Measurements from ENCODE around the gene GRAP2.
A peak's percentile ranks its signal among the peaks of the same experiment; 100 is the strongest.
"Not testable (repeated sequence)": the region's sequence is repeated elsewhere in the genome, so short reads cannot be mapped to it uniquely, and the experiment has no call there.

GRAP2 gene

DNA sequence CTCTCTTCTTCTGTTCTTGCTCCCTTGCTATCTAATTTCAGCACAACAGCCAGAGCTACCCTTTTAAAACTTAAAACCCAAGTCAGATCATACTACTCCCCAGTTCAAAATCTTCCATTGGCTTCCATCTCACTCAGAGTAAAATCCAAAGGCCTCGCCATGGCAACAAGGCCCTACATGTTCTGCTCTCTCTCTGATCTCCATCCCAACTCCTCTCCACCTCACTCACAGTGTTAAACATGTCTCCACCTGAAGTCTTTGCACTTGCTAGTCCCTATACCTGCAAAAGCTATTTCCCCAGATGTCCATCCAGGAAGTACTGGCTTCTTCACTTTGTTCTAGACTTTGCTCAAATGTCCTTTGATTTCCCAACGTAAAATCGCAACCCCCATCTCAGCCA, 3.0 kb upstream of the GRAP2 start:
- DNase-seq (ENCODE audit: low spot score) = no peak

DNA sequence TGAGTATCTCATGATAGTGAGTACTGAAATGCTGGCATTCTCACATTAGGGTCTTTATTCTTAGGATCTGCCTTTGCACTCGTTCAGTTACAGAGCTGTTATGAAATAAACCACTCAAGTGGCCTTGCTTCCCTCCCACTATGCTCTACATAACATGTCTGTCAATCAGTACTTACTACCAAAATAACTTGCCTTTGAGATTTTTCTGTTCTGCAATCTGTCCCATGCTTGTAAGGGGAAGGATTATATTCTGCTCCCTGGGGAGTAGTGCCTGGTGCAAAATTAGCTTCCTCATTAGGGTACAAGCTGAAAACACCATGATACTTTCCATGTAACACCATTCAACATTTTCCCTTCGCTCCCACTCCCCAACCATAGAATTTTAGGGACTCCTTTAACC, 1.9 kb upstream of the GRAP2 start:
- peak; percentile 33 for DNase-seq (ENCODE audit: low spot score)

DNA sequence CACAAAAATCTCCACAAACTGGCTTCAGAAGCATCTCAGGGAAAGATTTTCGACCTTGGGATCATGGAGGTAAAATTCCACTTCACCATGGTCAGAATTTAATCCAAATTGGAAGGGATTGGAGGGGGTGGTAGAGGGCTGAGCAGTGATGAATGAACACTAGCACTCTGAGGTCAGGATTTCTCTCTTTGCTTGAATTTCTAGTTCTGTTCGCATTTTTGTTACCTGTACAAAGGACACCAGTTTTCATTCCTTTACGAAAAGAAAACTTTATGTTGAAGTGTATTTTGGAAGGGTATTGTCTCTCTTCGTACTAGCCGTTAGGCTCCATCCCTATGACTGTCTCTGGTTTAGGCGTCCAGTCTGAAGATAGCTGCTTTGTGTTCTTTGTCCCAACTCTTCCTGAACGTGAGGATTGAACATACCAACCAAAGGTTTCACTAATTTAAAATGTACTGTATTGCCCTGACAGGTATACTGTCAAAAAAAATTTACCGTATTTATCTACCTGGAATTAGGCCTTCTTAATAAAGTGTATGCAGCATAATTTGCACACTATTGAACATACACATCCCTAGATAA, 772 bp downstream of the GRAP2 start:
- no peak for DNase-seq (ENCODE audit: low spot score)

DNA sequence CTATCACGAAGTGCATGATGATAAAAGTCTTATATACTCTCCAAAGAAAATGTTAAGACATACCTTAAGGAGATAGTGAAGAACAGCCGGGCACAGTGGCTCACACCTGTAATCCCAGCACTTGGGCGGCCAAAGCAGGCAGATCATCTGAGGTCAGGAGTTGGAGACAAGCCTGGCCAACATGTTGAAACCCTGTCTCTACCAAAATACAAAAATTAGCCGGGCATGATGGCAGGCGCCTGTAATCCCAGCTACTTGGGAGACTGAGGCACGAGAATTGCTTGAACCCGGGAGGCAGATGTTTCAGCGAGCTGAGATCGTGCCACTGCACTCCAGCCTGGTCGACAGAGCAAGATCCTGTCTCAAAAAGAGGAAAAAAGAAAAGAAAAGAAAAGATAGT, 3.1 kb downstream of the GRAP2 start:
- not testable (repeated sequence) for DNase-seq (ENCODE audit: low spot score)

DNA sequence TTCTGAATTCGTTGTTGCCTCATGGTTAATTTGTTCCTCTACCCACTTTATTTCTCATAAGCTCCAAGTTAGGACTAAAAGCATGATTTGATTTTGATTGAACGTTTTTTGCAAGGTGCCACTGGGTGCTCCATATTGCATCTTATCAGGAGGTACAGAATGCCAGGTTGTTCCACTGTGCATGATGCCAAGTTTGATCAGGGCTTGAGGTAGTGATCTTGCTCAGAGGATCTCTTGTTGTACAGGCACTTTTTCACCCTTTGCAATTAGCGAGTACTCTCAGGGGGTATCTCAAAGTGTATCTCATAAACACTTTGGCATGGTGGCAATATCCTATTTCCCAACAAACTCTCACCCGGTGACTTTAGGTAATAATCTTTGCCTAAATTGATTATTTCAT, 4.0 kb downstream of the GRAP2 start:
- no peak for DNase-seq (ENCODE audit: low spot score)

DNA sequence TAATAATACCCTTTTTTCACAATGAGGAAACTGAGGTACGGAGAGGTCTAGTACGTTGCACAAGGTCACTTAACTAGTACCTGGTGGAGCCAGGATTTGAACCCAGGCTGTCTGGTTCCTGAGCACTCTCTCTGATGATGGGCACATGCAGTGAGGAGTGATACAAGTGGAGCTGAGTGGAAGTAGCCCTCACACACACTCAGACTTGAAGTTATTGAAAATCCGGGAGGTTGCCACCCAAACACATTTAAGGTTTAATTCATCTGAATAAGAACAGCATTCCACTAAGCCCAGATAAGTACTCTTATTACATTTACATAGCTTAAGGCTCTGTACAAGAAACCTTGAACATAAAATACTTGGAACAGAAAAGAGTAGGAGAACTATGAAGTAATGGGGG, 4.8 kb downstream of the GRAP2 start:
- DNase-seq (ENCODE audit: low spot score) = no peak

DNA sequence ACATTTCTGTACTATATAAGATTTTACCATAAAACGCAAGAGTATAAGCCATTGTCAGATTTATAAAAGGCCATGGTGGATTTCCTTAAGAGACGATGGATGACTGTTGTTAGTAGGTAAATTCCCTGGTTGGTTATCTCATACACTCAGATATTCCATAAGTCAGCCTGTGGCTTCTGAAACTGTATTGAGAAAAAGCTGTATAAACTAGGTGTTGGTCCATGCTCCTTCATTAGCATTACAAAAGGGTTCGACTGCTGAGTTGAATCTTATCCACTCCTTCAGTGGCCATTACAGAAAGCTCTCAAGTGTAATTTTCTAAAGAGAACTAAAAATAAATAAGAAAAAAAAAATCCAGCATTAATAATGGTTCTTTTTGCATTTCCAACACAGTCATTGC, 5.3 kb downstream of the GRAP2 start:
- DNase-seq (ENCODE audit: low spot score) = no peak

DNA sequence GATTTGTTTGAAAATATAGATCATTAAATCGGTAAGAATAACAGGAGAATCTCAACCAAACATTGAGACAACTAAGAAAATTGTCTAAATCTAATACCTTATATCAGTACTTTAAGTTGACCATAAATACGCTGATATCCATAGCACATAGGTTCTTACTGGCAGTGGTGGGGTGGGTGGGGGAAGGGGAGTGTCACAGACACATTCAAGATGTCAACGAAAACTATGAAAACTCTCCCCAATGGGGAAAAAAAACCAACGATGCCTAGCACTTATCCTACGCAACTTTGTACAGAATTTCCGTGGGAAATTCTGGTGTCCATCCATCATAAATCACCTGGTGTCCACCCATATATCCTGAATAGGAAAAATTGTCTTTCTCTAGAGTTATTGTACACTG, 6.2 kb downstream of the GRAP2 start:
- no peak for DNase-seq (ENCODE audit: low spot score)

DNA sequence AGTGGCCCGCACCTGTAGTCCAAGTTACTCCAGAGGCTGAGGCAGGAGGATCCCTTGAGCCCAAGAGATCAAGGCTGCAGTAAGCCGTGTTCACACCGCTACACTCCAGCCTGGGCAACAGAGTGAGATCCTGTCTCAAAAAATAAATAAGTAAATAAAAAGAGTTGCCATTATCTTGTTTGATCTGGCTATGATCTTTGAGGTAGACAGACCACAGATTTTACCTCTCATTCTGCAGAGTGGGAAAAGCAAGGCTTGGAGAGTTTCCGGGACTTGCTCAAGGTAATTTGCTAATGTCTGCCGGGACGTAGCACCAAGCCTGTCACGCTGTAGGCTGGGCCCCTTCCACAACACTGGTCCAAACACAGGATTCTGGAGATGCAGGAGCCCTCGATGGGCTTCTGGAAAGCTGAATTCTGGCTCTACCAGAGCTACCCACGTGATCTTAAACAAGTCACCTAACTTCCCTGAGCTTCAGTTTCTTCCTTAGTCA, 6.8 kb downstream of the GRAP2 start:
- DNase-seq (ENCODE audit: low spot score) = no peak

DNA sequence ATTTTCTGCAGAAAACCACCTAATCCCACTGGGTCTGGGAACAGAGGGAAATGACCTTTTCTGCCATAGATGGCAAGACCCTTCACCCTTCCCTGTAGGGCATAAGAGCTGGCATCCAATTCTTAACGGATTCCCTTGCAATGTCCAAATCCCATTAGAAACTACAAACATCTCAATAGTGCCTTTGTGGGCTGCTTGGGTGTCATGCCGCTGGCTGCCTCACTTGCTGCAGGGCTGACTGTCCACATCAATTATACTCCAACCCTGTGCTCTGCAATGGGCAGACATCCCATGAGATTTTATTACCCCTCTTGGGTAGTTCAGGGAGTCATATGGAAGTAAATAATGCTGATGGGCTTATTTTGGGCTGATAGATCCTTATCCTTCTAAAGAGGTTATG, 7.3 kb downstream of the GRAP2 start:
- peak; percentile 53 for DNase-seq (ENCODE audit: low spot score)

DNA sequence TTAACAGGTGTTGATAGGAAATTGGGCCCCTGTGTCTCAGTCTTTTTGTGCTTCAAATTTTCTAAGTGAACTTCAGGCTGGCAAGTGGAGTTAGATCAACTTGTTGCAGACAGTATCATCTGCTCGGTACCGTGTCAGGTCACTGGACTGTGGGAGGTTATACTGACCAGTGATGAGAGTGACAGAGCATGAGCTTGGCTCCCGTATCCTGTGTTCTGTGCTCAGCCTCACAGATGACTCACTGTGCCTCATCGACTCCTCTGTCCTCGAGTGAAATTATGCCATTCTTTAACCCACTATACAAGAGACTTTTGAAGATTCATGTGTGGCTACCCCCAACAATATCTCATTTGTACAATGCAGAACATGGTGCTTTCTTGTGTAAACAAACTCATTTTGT, 7.9 kb downstream of the GRAP2 start:
- DNase-seq (ENCODE audit: low spot score) = no peak

DNA sequence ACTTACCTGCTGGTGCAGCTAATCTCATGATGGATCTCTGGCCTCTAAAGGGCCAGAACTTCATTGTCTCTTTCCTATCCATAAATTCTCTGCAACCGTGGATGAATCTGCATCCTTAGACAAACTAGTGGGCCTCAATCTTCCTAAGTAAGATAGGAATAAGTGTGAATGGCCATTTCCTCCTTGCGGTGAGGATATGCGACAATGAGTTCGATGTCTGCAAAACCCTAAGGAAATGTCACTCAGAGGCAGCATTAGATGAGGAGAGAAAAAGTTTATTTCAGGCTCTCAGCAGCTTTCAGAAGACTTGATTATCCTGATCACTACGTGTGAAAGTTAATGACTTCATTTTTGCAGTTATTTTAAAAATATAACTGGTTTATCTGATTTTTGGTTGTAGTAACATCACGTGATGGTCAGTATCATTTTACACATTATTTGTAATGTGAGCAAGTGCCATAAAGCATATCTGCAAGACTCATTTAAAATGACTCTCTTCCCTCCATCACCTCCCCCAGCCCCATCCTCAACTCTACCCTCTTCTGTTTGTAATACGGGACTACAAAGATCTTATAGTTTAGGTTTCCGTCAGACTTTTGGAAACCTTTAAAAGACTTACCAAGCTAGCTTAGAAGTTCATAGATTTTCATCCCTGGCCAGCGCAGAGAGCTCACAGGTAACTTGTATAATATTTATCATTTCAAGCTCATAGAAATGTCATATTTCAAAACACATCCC, 10.2 kb downstream of the GRAP2 start:
- no peak for DNase-seq (ENCODE audit: low spot score)

DNA sequence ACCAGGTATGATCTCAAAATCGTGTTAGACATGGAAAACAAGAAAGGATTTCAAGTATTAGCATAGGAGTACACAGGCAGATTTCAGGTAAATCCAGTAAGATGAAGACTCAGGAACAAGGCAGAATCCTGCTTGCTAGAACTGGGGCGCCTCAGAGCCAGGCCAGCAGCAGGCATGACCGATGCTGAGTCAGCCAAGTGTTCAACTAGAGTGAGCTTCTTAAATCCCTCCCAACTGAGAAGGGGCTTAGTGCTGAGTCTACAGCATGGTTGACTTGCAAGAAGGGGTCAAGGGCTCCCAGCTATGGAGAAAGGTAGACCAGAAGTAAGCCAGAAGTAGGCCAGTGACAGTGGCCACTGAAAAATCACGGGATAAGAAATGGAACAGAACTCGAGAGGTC, 12.4 kb downstream of the GRAP2 start:
- DNase-seq (ENCODE audit: low spot score) = no peak

DNA sequence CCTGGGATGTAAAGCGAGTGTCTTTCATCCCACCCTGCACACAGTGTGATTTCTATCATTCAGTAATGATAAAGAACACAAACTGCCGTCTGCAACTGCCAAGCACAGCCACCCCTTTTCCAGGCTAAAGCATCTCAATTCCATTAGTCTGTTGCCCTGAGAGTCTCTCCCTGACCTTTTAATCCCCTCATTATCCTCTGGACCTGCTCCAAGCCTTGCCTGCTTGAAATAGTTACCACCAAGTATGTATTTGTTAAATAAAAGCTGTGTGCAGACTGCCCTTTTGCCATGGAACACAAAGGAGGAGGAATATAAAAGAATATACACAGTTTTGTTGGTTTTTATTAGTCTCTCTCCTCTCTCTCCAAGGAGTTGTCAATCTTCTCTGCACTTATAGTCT, 13.0 kb downstream of the GRAP2 start:
- DNase-seq (ENCODE audit: low spot score) = no peak

DNA sequence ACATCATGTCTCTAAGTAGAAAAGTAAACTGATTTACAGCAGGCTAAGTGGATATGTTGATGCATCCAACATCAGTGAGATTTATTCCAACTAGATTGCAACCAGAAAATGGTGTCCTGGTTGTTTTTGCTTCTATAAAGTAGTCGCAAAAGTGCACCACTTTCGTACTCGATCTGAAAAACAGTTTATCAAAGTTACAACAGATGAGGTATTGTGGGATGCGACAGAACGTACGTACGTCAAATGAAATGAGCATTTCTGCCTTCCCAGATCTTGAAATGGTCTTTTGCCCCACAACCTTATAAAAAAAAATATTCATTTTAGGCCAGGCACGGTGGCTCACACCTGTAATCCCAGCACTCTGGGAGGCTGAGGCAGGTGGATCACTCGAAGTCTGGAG, 13.7 kb downstream of the GRAP2 start:
- no peak for DNase-seq (ENCODE audit: low spot score)

DNA sequence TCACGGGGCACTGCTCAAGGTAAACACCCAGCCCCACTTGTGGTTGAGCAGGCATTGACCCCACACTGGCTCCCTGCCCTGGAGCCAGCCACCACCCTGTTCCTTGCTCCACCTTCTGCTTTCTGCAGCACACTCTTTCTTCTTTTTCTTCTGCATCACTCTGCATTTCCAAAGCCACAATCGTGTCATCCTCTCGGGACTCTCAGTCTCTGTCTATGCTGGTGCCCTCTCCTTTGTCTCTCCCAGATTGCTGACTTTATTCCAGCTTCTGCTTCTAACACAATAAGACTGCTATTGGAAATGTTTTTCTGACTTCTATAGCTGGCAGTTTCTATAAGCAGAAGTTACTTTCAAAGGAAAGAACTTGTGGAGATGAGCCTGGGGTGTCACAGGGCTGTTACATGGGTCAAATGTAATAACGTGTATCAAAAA, 14.4 kb downstream of the GRAP2 start:
- DNase-seq (ENCODE audit: low spot score) = peak; percentile 81

DNA sequence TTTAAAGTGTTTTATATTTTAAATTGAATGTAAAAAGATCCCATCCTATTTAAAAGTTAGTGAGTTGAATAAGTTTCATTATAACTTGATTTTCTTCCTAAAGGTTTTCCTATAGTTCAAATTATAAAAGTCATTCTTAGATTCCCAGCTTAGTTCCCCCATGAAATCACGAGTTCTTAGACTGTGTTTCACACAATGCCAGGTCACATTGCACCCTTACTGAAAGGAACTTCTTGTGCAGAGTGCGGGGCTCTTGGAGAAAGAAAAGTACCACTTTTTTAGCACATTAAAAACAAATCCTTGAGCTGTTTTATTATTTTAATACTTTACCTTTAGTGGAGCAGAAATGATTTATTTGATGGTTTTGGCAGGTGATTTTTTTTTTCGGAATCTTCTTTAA, 15.6 kb downstream of the GRAP2 start:
- DNase-seq (ENCODE audit: low spot score) = peak; percentile 58

DNA sequence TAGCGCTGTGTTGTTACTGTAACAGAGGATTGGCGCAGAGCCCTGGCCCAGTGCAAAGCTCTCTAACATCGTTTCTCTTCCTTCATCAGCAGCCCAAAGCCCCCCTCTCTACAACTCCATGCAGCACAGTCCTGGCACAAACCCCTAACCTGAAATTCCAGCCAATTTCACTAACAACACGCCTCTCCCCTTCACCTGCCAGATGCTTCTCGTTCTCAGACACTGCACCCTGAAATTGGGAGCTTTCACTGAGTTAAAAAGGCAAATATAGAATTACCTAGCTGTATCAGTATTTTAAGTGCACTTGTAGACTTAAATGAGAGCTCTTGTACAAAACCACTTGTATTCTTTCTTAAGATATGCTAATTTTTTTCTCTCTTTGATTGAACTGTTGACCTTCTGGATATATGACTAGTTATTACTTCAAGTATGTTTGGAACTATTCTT, 16.3 kb downstream of the GRAP2 start:
- no peak for DNase-seq (ENCODE audit: low spot score)

DNA sequence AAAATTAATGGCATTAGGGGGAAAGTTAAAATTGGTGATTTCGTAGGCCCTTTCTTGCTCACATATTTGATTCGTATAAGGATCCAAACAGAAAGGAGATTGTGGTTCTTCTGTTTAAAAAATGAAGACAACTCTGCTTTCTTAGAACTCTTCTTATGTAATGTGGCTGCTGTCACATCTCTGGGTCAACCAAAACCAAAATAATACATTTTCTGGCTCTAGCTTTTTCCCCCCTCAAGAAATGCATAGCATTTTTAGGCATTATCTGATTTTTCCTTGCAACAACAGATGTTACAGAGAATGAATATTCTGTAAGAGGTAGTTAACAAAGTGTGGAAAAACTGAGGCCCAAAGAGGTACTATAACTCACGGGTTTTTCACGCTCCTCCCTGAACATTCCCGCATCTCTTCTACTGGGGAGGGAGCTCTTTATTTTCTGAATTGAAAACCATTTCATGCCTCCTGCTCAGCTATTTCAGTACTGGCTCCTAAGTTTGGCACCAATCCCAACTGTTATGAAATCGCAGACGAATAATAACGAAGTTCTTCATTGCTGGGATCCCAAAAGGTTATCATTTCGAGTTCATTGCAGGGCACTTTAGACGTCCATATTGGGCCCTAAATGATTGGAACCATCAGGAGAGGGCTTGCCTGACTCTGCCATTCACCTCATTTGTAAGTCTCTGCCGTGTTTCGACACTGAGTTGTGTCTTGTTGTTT, 17.1 kb downstream of the GRAP2 start:
- no peak for DNase-seq (ENCODE audit: low spot score)

DNA sequence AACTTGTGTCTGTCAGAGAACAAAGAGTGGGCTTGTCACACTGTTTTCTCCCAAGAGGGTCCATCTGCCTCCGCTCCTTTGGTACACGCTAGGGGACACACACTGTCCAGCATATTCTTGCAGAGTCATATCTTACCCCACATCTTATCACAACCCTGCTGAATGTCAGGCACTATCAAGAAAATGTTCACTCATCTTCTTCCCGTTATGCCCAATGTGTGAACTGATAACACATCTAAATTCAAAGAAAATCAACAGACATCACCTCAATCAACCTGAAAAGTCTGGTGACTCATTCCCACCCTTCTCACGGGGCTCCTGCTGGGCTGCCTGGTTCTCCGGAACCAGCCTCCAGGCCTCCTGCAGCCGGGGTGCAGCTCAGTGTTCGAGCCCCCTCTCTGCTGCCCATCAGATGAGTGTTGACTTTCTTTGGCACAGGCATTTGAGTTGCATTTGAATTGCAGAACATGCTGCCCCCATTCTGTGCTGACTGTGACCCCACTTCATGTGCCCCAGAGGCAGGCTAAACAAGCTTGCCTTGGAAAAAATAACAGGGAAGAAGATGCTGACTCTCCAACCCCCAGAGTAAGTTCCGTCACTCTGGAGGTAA, 19.4 kb downstream of the GRAP2 start:
- DNase-seq (ENCODE audit: low spot score) = no peak

DNA sequence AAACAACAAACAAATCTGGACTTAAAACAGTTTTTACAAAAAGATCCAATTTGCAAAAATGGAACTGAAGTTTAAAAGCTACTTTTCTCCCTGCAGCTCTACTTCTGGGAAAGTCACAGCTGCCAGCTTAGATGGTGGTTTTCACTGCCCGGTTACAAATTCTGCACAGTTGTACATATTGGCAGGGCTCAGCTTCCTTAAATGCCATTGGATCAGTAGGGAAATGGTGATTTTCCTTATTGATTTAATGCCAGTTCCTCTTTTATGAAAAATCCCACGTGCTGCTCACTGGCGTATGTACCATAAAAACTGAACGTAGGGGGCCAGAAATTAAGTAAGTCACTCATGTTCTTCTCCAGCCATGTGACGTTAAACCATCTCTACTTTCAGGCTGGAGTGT, 22.8 kb downstream of the GRAP2 start:
- no peak for DNase-seq (ENCODE audit: low spot score)

DNA sequence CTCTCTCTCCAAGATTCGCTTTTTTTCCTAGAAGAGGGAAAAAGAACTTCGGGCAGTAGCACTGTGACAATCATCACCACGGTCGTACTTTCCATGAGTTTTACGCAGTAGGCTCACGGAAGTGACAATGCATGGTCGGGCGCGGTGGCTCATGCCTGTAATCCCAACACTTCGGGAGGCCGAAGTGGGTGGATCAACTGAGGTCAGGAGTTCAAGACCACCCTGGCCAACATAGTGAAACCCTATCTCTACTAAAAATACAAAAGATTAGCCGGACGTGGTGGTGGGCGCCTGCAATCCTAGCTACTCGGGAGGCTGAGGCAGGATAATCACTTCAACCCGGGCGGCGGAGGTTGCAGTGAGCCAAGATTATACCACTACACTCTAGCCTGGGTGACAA, 23.4 kb downstream of the GRAP2 start:
- DNase-seq (ENCODE audit: low spot score) = no peak

DNA sequence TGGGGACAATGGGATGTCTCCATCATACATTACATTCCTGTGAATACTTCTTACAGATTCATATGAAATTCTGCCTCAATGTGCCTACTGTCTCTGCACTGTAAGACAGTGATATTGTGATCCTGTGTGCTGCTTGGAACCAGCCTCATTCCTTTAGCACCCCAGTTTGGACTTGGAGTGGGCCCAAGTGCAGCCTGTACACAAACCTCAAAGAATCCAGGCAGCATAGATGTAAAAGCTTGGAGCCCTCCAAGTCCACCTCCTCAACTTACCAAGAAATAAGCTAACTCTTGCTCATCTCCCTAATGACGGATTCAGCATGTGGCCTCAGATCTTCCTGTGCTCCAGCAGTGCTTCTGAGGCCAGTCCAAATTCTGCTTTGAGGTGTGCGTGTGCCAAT, 24.4 kb downstream of the GRAP2 start:
- DNase-seq (ENCODE audit: low spot score) = no peak

All from pons (tissue), 1 donor.